Stimulated activated memory B cell treated with anti-CD40 and anti-IgM and Interleukin-4, amounts not matched to agents 10 μg/mL and 1 μg/mL and 100 μg/mL, for 72 hours (primary cell): ENCODE results near the gene C9orf153.
"Not testable (repeated sequence)": the region's sequence is repeated elsewhere in the genome, so short reads cannot be mapped to it uniquely, and the experiment has no call there.

Experiments used
- ATAC-seq: fragments of 150-1000 bp; cut with Tn5 transposase; 2 replicates; pipeline ENCODE4 v1.10.0; 2021
- H3K27ac Mint-ChIP-seq: one replicate; pipeline ENCODE4 v1.8.0; 2022; ENCODE audit warnings: mild to moderate bottlenecking, mixed read lengths
- H3K27me3 Mint-ChIP-seq: one replicate; pipeline ENCODE4 v1.8.0; 2022; ENCODE audit warnings: mixed read lengths
- H3K36me3 Mint-ChIP-seq: one replicate; pipeline ENCODE4 v1.8.0; 2022; ENCODE audit warnings: mixed read lengths
- H3K4me1 Mint-ChIP-seq: one replicate; pipeline ENCODE4 v1.8.0; 2022; ENCODE audit warnings: mixed read lengths
- H3K4me3 Mint-ChIP-seq: one replicate; pipeline ENCODE4 v1.8.0; 2022; ENCODE audit warnings: mild to moderate bottlenecking, moderate library complexity, mixed read lengths
- H3K9me3 Mint-ChIP-seq: one replicate; pipeline ENCODE4 v1.8.0; 2022; ENCODE audit warnings: mixed read lengths

C9orf153 gene

GRCh38 chr9:86259557-86259956, at the start of gene C9orf153:
TSS of gene C9orf153 (minus strand) at chr9:86259657. CDS start at chr9:86229603, 30,054 bp downstream.
- Mint-ChIP-seq H3K36me3 (peaks cover 43% of the 10 kb centered on the region), H3K27me3 (no peaks in the 10 kb centered on the region), H3K4me3 (no peak within 1 kb of the TSS), H3K4me1 (no peaks in the 10 kb centered on the region), H3K27ac (no peak within 1 kb of the TSS), H3K9me3 (peaks cover 4% of the 10 kb centered on the region)
- ATAC-seq = no peak

GRCh38 chr9:86308687-86309086, 49.2 kb upstream of the C9orf153 start:
- peaks cover 62% of the 10 kb centered on the region for H3K36me3 Mint-ChIP-seq
- H3K4me3 Mint-ChIP-seq = no peak overlapping the region
- no peak overlapping the region for H3K27ac Mint-ChIP-seq
- ATAC-seq = no peak
- H3K27me3 Mint-ChIP-seq = no peaks in the 10 kb centered on the region
- no peaks in the 10 kb centered on the region for H3K9me3 Mint-ChIP-seq
- peaks cover 4% of the 10 kb centered on the region for H3K4me1 Mint-ChIP-seq

- Mint-ChIP-seq H3K27ac (peak overlapping the region; percentile 70), H3K27me3 (no peaks in the 10 kb centered on the region), H3K9me3 (no peaks in the 10 kb centered on the region), H3K4me3 (no peak overlapping the region), H3K36me3 (peaks cover 58% of the 10 kb centered on the region), H3K4me1 (peaks cover 22% of the 10 kb centered on the region)
- ATAC-seq = no peak
Observed at GRCh38 chr9:86304236-86304730, 44.8 kb upstream of the C9orf153 start.

GRCh38 chr9:86303316-86303975, 44.0 kb upstream of the C9orf153 start:
- ATAC-seq = peak; percentile 54
- H3K9me3 Mint-ChIP-seq = no peaks in the 10 kb centered on the region
- peaks cover 62% of the 10 kb centered on the region for H3K36me3 Mint-ChIP-seq
- H3K27ac Mint-ChIP-seq = peak overlapping the region; percentile 70
- no peaks in the 10 kb centered on the region for H3K27me3 Mint-ChIP-seq
- no peak overlapping the region for H3K4me3 Mint-ChIP-seq
- H3K4me1 Mint-ChIP-seq = peaks cover 22% of the 10 kb centered on the region

DNA sequence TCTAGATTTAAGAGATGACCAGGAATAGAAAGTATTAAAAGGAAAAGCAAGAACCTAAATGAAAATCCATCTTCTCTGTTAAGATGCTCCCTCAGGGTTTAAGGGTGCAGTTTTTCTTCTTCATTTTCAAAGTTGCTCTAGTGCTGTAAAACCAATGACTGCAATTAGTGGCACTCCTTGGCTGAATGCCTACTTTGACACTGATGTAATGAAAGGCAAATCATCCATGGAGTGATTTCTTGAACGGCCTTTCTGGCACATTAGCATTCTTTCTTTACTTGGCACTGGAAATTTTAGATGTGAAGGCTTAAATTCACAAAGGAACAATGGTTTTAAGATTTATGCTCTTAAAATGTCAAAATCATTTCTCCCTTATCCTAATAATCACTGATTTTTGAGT, 42.2 kb upstream of the C9orf153 start:
- no peaks in the 10 kb centered on the region for H3K9me3 Mint-ChIP-seq
- peak overlapping the region; percentile 36 for H3K27ac Mint-ChIP-seq
- ATAC-seq = no peak
- H3K4me1 Mint-ChIP-seq = peaks cover 22% of the 10 kb centered on the region
- no peak overlapping the region for H3K4me3 Mint-ChIP-seq
- no peaks in the 10 kb centered on the region for H3K27me3 Mint-ChIP-seq
- H3K36me3 Mint-ChIP-seq = peaks cover 71% of the 10 kb centered on the region

DNA sequence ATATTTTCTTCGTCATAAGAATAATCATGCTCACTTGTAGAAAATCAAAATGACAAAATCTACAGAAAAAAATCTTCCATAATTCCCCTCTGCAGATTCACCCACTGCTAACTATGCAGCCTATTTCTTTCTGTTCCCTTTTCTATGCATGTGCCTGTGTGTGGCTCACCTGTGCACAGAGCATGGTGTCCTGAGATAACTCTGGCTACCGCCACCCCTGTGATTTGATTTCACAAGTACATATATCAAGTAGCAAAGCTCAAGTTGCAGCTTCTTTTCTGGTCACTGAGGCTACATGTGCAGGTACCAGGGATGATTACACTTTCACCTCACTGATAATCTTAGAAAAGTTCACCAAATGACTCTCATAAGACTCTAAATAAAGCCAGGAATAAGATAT, 41.2 kb upstream of the C9orf153 start:
- ATAC-seq = no peak
- Mint-ChIP-seq H3K36me3 (peaks cover 61% of the 10 kb centered on the region), H3K4me1 (peaks cover 22% of the 10 kb centered on the region), H3K4me3 (no peak overlapping the region), H3K27ac (peak overlapping the region; percentile 36), H3K9me3 (no peaks in the 10 kb centered on the region), H3K27me3 (no peaks in the 10 kb centered on the region)

DNA sequence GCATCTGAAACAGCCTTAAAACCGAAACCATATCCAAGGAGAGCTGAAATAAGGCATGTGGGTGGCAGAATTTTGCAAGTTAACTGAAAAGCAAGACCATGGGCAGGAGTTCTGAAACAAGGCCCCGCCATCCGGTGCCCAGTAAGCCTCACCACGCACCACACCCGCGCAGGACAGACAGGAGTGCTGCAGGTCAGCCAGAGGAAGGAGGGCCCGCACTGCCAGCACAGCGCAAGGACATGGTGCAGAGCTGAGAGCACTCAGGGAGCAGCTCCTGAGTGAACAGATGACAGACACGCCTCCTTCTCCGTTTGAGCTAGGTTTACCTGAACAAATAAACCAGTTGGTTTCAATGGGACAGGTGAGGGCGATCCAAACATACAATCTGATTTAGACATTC, 39.4 kb upstream of the C9orf153 start:
- ATAC-seq = no peak
- H3K36me3 Mint-ChIP-seq = peaks cover 59% of the 10 kb centered on the region
- no peak overlapping the region for H3K27ac Mint-ChIP-seq

GRCh38 chr9:86290341-86290740, 30.9 kb upstream of the C9orf153 start:
- H3K4me3 Mint-ChIP-seq, ATAC-seq, H3K27ac Mint-ChIP-seq, H3K27me3 Mint-ChIP-seq, H3K9me3 Mint-ChIP-seq: not testable (repeated sequence)
- Mint-ChIP-seq H3K4me1 (peaks cover 14% of the 10 kb centered on the region), H3K36me3 (peaks cover 20% of the 10 kb centered on the region)

More for the DNA sequence above, 39.4 kb upstream of the C9orf153 start:
- H3K27me3 Mint-ChIP-seq = no peaks in the 10 kb centered on the region
- H3K4me3 Mint-ChIP-seq = no peak overlapping the region
- H3K4me1 Mint-ChIP-seq = peaks cover 20% of the 10 kb centered on the region
- no peaks in the 10 kb centered on the region for H3K9me3 Mint-ChIP-seq

DNA sequence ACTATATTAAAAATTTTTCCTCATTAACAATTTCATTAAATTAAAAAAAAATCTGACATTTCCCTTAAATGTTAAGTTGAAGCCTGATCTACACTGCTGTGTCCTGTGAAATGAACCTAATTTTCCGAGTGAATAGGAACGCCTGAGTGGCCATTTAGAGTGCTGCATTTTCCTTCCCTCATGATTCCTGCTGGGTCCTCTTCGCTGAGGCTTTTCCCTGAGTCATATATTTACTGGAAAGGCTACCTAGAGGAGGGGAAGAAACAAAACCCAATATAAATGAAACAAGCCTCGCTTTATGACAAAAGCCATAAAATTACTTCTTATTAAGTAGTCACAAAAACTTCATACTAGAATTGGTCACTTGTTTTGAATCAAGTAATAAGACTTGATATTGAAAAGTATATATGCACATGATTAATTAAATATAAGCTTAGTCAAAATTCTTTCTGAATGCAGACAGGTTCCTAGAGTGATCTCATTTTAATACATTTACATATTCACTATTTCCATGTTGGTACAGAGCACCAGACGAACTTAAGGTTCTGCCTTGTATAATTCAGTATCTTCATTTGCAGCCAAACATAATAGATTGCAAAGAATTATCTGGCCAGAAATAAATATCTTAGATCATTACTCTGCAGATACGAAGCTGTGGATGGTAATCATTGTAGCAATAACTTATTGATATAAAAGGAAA, 29.2 kb upstream of the C9orf153 start:
- peaks cover 13% of the 10 kb centered on the region for H3K36me3 Mint-ChIP-seq
- H3K27ac Mint-ChIP-seq = no peak overlapping the region
- ATAC-seq = no peak
- H3K9me3 Mint-ChIP-seq = no peaks in the 10 kb centered on the region
- H3K4me3 Mint-ChIP-seq = no peak overlapping the region
- no peaks in the 10 kb centered on the region for H3K27me3 Mint-ChIP-seq
- H3K4me1 Mint-ChIP-seq = peaks cover 16% of the 10 kb centered on the region

- Mint-ChIP-seq H3K9me3 (no peaks in the 10 kb centered on the region), H3K4me3 (no peak overlapping the region), H3K27ac (no peak overlapping the region), H3K4me1 (peaks cover 24% of the 10 kb centered on the region), H3K27me3 (no peaks in the 10 kb centered on the region), H3K36me3 (peaks cover 12% of the 10 kb centered on the region)
- no peak for ATAC-seq
Observed at GRCh38 chr9:86287013-86287412, 27.6 kb upstream of the C9orf153 start.

GRCh38 chr9:86286278-86286677, 26.8 kb upstream of the C9orf153 start:
- Mint-ChIP-seq H3K9me3 (no peaks in the 10 kb centered on the region), H3K4me3 (no peak overlapping the region), H3K27ac (no peak overlapping the region), H3K36me3 (peaks cover 12% of the 10 kb centered on the region), H3K27me3 (no peaks in the 10 kb centered on the region), H3K4me1 (peaks cover 27% of the 10 kb centered on the region)
- ATAC-seq = no peak

- Mint-ChIP-seq H3K36me3 (peaks cover 12% of the 10 kb centered on the region), H3K4me3 (no peak overlapping the region), H3K9me3 (no peaks in the 10 kb centered on the region), H3K4me1 (peaks cover 36% of the 10 kb centered on the region), H3K27ac (no peak overlapping the region), H3K27me3 (no peaks in the 10 kb centered on the region)
- ATAC-seq = no peak
Observed at GRCh38 chr9:86285261-86285660, 25.8 kb upstream of the C9orf153 start.

GRCh38 chr9:86282979-86283535, 23.6 kb upstream of the C9orf153 start:
- H3K36me3 Mint-ChIP-seq = peaks cover 7% of the 10 kb centered on the region
- peak overlapping the region; percentile 87 for H3K4me3 Mint-ChIP-seq
- peaks cover 44% of the 10 kb centered on the region for H3K4me1 Mint-ChIP-seq
- peak; percentile 37 for ATAC-seq
- no peaks in the 10 kb centered on the region for H3K27me3 Mint-ChIP-seq
- H3K9me3 Mint-ChIP-seq = no peaks in the 10 kb centered on the region
- peak overlapping the region; percentile 92 for H3K27ac Mint-ChIP-seq

- Mint-ChIP-seq H3K4me1 (peaks cover 44% of the 10 kb centered on the region), H3K4me3 (peak within 1 kb of the TSS; percentile 87), H3K36me3 (peaks cover 7% of the 10 kb centered on the region), H3K9me3 (no peaks in the 10 kb centered on the region), H3K27ac (peak within 1 kb of the TSS; percentile 92), H3K27me3 (no peaks in the 10 kb centered on the region)
- peak; percentile 95 for ATAC-seq
Observed at GRCh38 chr9:86282077-86282978, 22.9 kb upstream of the C9orf153 start, which contains the start of gene ISCA1. TSS of gene ISCA1 (minus strand) at chr9:86282538. CDS start at chr9:86282458, 80 bp downstream.
